Adrenal gland (tissue), 5 donors: Measurements from ENCODE around the gene ARHGAP6.

Experiments used
- POLR2A ChIP-seq, 2 donors: fragments of 450-650 bp; IDR thresholded peaks; one replicate each; pipeline ENCODE4 v1.6.1; 2017; ENCODE audit warnings: antibody characterized with exemption in 2 of 2, mild to moderate bottlenecking in 2 of 2, moderate library complexity in 1 of 2
- TF ChIP-seq, protein P1 (sequence below), 6 experiments: fragments of 450-650 bp in 4 of 6; fragments of 200-600 bp in 2 of 6; sonication (generic) in 1 of 6; IDR thresholded peaks; 1 replicate in 5 of 6; 2 replicates in 1 of 6; pipeline versions ENCODE4 v1.5.1 to v1.8.0; 2016 to 2021; ENCODE audit warnings: antibody characterized with exemption in 6 of 6, mild to moderate bottlenecking in 2 of 6, moderate library complexity in 1 of 6
- donor health status: DM: no; HTN: no; CAD: no.

- TF ChIP-seq POLR2A (IDR thresholded peaks at IDR 0.05) = no peak
- TF ChIP-seq, protein P1, sequence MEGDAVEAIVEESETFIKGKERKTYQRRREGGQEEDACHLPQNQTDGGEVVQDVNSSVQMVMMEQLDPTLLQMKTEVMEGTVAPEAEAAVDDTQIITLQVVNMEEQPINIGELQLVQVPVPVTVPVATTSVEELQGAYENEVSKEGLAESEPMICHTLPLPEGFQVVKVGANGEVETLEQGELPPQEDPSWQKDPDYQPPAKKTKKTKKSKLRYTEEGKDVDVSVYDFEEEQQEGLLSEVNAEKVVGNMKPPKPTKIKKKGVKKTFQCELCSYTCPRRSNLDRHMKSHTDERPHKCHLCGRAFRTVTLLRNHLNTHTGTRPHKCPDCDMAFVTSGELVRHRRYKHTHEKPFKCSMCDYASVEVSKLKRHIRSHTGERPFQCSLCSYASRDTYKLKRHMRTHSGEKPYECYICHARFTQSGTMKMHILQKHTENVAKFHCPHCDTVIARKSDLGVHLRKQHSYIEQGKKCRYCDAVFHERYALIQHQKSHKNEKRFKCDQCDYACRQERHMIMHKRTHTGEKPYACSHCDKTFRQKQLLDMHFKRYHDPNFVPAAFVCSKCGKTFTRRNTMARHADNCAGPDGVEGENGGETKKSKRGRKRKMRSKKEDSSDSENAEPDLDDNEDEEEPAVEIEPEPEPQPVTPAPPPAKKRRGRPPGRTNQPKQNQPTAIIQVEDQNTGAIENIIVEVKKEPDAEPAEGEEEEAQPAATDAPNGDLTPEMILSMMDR (IDR thresholded peaks at IDR 0.05) = no peak
Measured at GRCh38 chrX:11406109-11406765, 259.5 kb downstream of the ARHGAP6 start.
